H9 (cell line): Measurements from ENCODE around the gene GRM3. TPM values are rescaled to one million over a fixed set of nuclear protein-coding genes. Genes with fewer than 3 reads are reported as not detected.

Experiments
- DNase-seq: peaks from one replicate; pipeline ENCODE4 v3.0.0-alpha.2; 2017
- H2AFZ ChIP-seq: one replicate; pipeline ENCODE4 v1.6.1; 2013; ENCODE audit warnings: mild to moderate bottlenecking, low read length, control low read depth, moderate library complexity
- H2AK5ac ChIP-seq: 2 replicates; pipeline ENCODE4 v1.6.1; 2013; ENCODE audit warnings: low read length, control low read depth, mixed read lengths; ENCODE audit not compliant: insufficient read length
- H2BK120ac ChIP-seq: one replicate; pipeline ENCODE4 v1.6.1; 2013; ENCODE audit warnings: low read depth, mild to moderate bottlenecking, low read length, control low read depth, inconsistent platforms; ENCODE audit not compliant: poor library complexity, severe bottlenecking
- H2BK12ac ChIP-seq: 2 replicates; pipeline ENCODE4 v1.6.1; 2013; ENCODE audit warnings: low read length, control low read depth, mixed read lengths, low read depth; ENCODE audit not compliant: insufficient read length
- H2BK15ac ChIP-seq: 2 replicates; pipeline ENCODE4 v1.6.1; 2013; ENCODE audit warnings: low read depth, low read length, control low read depth
- H2BK20ac ChIP-seq: one replicate; pipeline ENCODE4 v1.6.1; 2013; ENCODE audit warnings: low read depth, mild to moderate bottlenecking, low read length, control low read depth, inconsistent platforms; ENCODE audit not compliant: poor library complexity, severe bottlenecking
- H2BK5ac ChIP-seq: 2 replicates; pipeline ENCODE4 v1.6.1; 2013; ENCODE audit warnings: low read length, control low read depth, mixed read lengths; ENCODE audit not compliant: insufficient read length
- H3K14ac ChIP-seq: 2 replicates; pipeline ENCODE4 v1.6.1; 2013; ENCODE audit warnings: low read length, control low read depth; ENCODE audit not compliant: insufficient read depth
- H3K18ac ChIP-seq: 2 replicates; pipeline ENCODE4 v1.6.1; 2013; ENCODE audit warnings: low read depth, mild to moderate bottlenecking, mixed read lengths, low read length, control low read depth; ENCODE audit not compliant: insufficient read length
- H3K23ac ChIP-seq: 2 replicates; pipeline ENCODE4 v1.6.1; 2013; ENCODE audit warnings: low read length, control low read depth, mixed read lengths, low read depth; ENCODE audit not compliant: insufficient read length
- H3K23me2 ChIP-seq: 2 replicates; pipeline ENCODE4 v1.6.1; 2013; ENCODE audit warnings: low read depth, mild to moderate bottlenecking, mixed read lengths, low read length, control low read depth; ENCODE audit not compliant: insufficient read length, poor library complexity, severe bottlenecking
- H3K27ac ChIP-seq: 2 replicates; pipeline ENCODE4 v1.5.1; 2013; ENCODE audit warnings: low read length, control low read depth, mixed read lengths, low read depth; ENCODE audit not compliant: insufficient read length
- H3K27me3 ChIP-seq: 2 replicates; pipeline ENCODE4 v1.6.1; 2013; ENCODE audit warnings: low read length, control low read depth, inconsistent platforms; ENCODE audit not compliant: insufficient read depth
- H3K4ac ChIP-seq: 2 replicates; pipeline ENCODE4 v1.6.1; 2013; ENCODE audit warnings: low read depth, mild to moderate bottlenecking, control low read depth, inconsistent platforms, low read length, moderate library complexity
- H3K4me1 ChIP-seq: 2 replicates; pipeline ENCODE4 v1.6.1; 2013; ENCODE audit warnings: low read length, control low read depth, inconsistent platforms; ENCODE audit not compliant: insufficient read depth
- H3K4me2 ChIP-seq: 2 replicates; pipeline ENCODE4 v1.6.1; 2013; ENCODE audit warnings: low read length, control low read depth, mixed read lengths; ENCODE audit not compliant: insufficient read length, insufficient read depth
- H3K56ac ChIP-seq: 2 replicates; pipeline ENCODE4 v1.6.1; 2013; ENCODE audit warnings: low read depth, mild to moderate bottlenecking, mixed read lengths, low read length, control low read depth; ENCODE audit not compliant: insufficient read length
- H3K79me1 ChIP-seq: 2 replicates; pipeline ENCODE4 v1.6.1; 2013; ENCODE audit warnings: low read depth, mild to moderate bottlenecking, moderate library complexity, low read length, control low read depth, inconsistent platforms; ENCODE audit not compliant: insufficient read depth, poor library complexity, severe bottlenecking
- H3K79me2 ChIP-seq: 2 replicates; pipeline ENCODE4 v1.6.1; 2013; ENCODE audit warnings: low read length, control low read depth, inconsistent platforms; ENCODE audit not compliant: insufficient read depth
- H3K9ac ChIP-seq: 2 replicates; pipeline ENCODE4 v1.6.1; 2013; ENCODE audit warnings: low read length, control low read depth, mixed read lengths; ENCODE audit not compliant: insufficient read length; ENCODE audit errors: extremely low read depth
- H3K9me3 ChIP-seq: one replicate; pipeline ENCODE4 v1.6.1; 2013; ENCODE audit warnings: low read depth, low read length, inconsistent platforms; ENCODE audit not compliant: control insufficient read depth
- H3T11ph ChIP-seq: one replicate; pipeline ENCODE4 v1.6.1; 2013; ENCODE audit warnings: mild to moderate bottlenecking, low read length, control low read depth, inconsistent platforms
- H4K20me1 ChIP-seq: one replicate; pipeline ENCODE4 v1.6.1; 2013; ENCODE audit not compliant: control insufficient read depth, insufficient read length, insufficient read depth
- H4K5ac ChIP-seq: 2 replicates; pipeline ENCODE4 v1.6.1; 2013; ENCODE audit warnings: low read depth, mild to moderate bottlenecking, mixed read lengths, low read length, control low read depth; ENCODE audit not compliant: insufficient read length
- H4K8ac ChIP-seq: replicated peaks from 2 replicates; pipeline ENCODE4 v1.6.1; 2013; ENCODE audit warnings: low read length, control low read depth, mixed read lengths, low read depth; ENCODE audit not compliant: insufficient read length
- H4K91ac ChIP-seq: 2 replicates; pipeline ENCODE4 v1.6.1; 2013; ENCODE audit warnings: low read depth, mild to moderate bottlenecking, moderate library complexity, mixed read lengths, low read length, control low read depth; ENCODE audit not compliant: insufficient read length
- H3K27ac Mint-ChIP-seq, 3 experiments: 2 replicates in 2 of 3; 3 replicates in 1 of 3; pipeline ENCODE4 v1.8.0; 2020 to 2021; ENCODE audit warnings: mixed read lengths in 3 of 3, mild to moderate bottlenecking in 1 of 3, moderate library complexity in 1 of 3
- H3K27me3 Mint-ChIP-seq: 2 replicates; pipeline ENCODE4 v1.8.0; 2021; ENCODE audit warnings: low read depth, mild to moderate bottlenecking, moderate library complexity, mixed read lengths
- H3K36me3 Mint-ChIP-seq, 3 experiments: 2 replicates in 2 of 3; 3 replicates in 1 of 3; pipeline ENCODE4 v1.8.0; 2020 to 2021; ENCODE audit warnings: low read depth in 3 of 3, mixed read lengths in 3 of 3; ENCODE audit not compliant: insufficient read depth in 1 of 3
- H3K4me1 Mint-ChIP-seq, 2 experiments: 2 replicates each; pipeline ENCODE4 v1.8.0; 2020; ENCODE audit warnings: mixed read lengths in 2 of 2
- H3K4me3 Mint-ChIP-seq, 2 experiments: 2 replicates in 1 of 2; 3 replicates in 1 of 2; pipeline ENCODE4 v1.8.0; 2020 to 2021; ENCODE audit warnings: mild to moderate bottlenecking in 2 of 2, mixed read lengths in 2 of 2, moderate library complexity in 1 of 2
- H3K9me3 Mint-ChIP-seq, 2 experiments: 2 replicates in 1 of 2; 3 replicates in 1 of 2; pipeline ENCODE4 v1.8.0; 2020; ENCODE audit warnings: mild to moderate bottlenecking in 2 of 2, mixed read lengths in 2 of 2, moderate library complexity in 1 of 2
- total RNA-seq: library from RNA; stranded (reverse); gene quantifications from 2 replicates; pipeline ENCODE4 v1.2.1, GENCODE V29; 2021
- TF ChIP-seq, protein P1 (sequence below): fragments of 200-600 bp; sonication (generic); conservative IDR thresholded peaks from 3 replicates; pipeline ENCODE4 v1.8.0; 2021; ENCODE audit warnings: antibody characterized with exemption, mild to moderate bottlenecking

The GRM3 gene
- total RNA-seq, 1 experiment from 2014 or later = 0.15 TPM

DNA sequence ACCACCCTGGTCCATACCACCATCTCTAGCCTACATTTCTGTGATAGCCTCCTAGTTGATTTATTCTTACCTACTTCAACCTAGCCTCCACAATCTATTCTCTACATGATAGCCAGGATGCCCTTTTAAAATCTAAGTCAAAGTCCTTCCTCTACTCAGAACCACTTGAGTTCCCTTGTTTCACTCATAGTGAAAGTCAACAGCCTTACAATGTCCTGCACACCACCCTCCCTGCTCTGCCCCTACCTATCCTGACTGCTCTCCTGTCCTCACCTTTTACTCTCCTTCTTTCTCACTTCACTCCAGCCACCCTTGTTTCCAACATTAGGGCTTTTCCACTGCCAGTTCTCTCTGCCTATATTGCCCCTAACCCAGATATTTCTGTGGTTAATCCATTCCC is 146.7 kb downstream of the GRM3 start:
- no peaks in the 10 kb centered on the region for H3K27me3 ChIP-seq

More for the DNA sequence above, 146.7 kb downstream of the GRM3 start:
- Histone ChIP-seq H3T11ph (no peak overlapping the region), H4K5ac (no peak overlapping the region), H3K9me3 (no peaks in the 10 kb centered on the region), H3K23ac (no peak overlapping the region), H3K9ac (no peak overlapping the region), H2BK5ac (no peak overlapping the region), H4K8ac (no peak overlapping the region), H4K20me1 (no peaks in the 10 kb centered on the region), H3K27ac (no peak overlapping the region), H3K14ac (no peak overlapping the region), H3K18ac (no peak overlapping the region), H2BK12ac (no peak overlapping the region), H3K56ac (no peak overlapping the region), H3K23me2 (no peaks in the 10 kb centered on the region), H4K91ac (no peak overlapping the region), H3K79me2 (no peaks in the 10 kb centered on the region), H2BK20ac (no peak overlapping the region), H2BK15ac (no peak overlapping the region), H2BK120ac (no peak overlapping the region), H3K4me2 (no peak overlapping the region), H3K4me1 (no peaks in the 10 kb centered on the region), H3K79me1 (no peaks in the 10 kb centered on the region), H2AK5ac (no peak overlapping the region), H2AFZ (no peak overlapping the region), H3K4ac (no peak overlapping the region)
- no peaks in the 10 kb centered on the region; the same call in 1 of the 2 replicates for H3K27me3 Mint-ChIP-seq
- TF ChIP-seq, protein P1, sequence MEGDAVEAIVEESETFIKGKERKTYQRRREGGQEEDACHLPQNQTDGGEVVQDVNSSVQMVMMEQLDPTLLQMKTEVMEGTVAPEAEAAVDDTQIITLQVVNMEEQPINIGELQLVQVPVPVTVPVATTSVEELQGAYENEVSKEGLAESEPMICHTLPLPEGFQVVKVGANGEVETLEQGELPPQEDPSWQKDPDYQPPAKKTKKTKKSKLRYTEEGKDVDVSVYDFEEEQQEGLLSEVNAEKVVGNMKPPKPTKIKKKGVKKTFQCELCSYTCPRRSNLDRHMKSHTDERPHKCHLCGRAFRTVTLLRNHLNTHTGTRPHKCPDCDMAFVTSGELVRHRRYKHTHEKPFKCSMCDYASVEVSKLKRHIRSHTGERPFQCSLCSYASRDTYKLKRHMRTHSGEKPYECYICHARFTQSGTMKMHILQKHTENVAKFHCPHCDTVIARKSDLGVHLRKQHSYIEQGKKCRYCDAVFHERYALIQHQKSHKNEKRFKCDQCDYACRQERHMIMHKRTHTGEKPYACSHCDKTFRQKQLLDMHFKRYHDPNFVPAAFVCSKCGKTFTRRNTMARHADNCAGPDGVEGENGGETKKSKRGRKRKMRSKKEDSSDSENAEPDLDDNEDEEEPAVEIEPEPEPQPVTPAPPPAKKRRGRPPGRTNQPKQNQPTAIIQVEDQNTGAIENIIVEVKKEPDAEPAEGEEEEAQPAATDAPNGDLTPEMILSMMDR = no peak
- peaks cover 0 to 3% (median 0%) of the 10 kb centered on the region in 3 experiments; a peak in 1 of 7 replicates for H3K36me3 Mint-ChIP-seq
- H3K4me1 Mint-ChIP-seq = no peaks in the 10 kb centered on the region
- no peaks in the 10 kb centered on the region for H3K9me3 Mint-ChIP-seq
- no peak overlapping the region for H3K4me3 Mint-ChIP-seq
- H3K27ac Mint-ChIP-seq = no peak overlapping the region; a peak in 2 of 7 replicates
- DNase-seq = no peak
